HepG2 (cell line): ENCODE measurements around the gene HERC5. TPM values are rescaled to one million over a fixed set of nuclear protein-coding genes. Genes with fewer than 3 reads are reported as not detected.
A peak's percentile ranks its signal among the peaks of the same experiment; 100 is the strongest.

Experiments
- ATAC-seq: fragments of 200-7000 bp; cut with Tn5 transposase; 3 replicates; pipeline ENCODE4 v1.9.1; 2020; ENCODE audit warnings: mild to moderate bottlenecking, moderate library complexity
- BruUV-seq: library from RNA; stranded (reverse); fragments of 400-500 nt; replicated peaks from 2 replicates; lab custom pipeline; 2021; lab: Mats Ljungman, UMichigan
- CTCF ChIA-PET: fragments of 300-600 bp; formaldehyde crosslinking; extraction: SDS; loops from one replicate; lab custom pipeline; 2021; ENCODE audit warnings: low total read pairs, inconsistent platforms, low intra/inter-chr PET ratio; lab: Yijun Ruan, JAX
- POLR2A ChIA-PET: fragments of 350-600 bp; sonication (Branson Sonifier 250); formaldehyde crosslinking; loops from one replicate; lab custom pipeline; 2020; ENCODE audit warnings: antibody characterized with exemption, inconsistent platforms; lab: Yijun Ruan, JAX
- DNase-seq: peaks from one replicate; pipeline ENCODE4 v3.0.0-alpha.2; 2015; ENCODE audit warnings: low spot score
- FAIRE-seq: peaks from 3 replicates; lab custom pipeline; 2011; peaks lifted over from hg19 to GRCh38; lab: Jason Lieb, UNC
- H2AFZ ChIP-seq: one replicate; pipeline ENCODE4 v1.6.1; 2011; ENCODE audit warnings: low read length, inconsistent platforms
- H3K27ac ChIP-seq: fragments of 300-600 bp; 3 replicates; pipeline ENCODE4 v1.8.0; 2011; ENCODE audit warnings: mixed run types, mild to moderate bottlenecking, mixed read lengths, low read length, inconsistent platforms; ENCODE audit not compliant: insufficient read depth; ENCODE audit errors: extremely low read length
- H3K27me3 ChIP-seq, 2 experiments: fragments of 200-600 bp in 1 of 2; 2 replicates in 1 of 2; 3 replicates in 1 of 2; pipeline versions ENCODE4 v1.6.0 to v1.8.0; 2011; ENCODE audit warnings: low read length in 2 of 2, mild to moderate bottlenecking in 2 of 2, moderate library complexity in 2 of 2, inconsistent platforms in 1 of 2; ENCODE audit not compliant: insufficient read depth in 2 of 2, control insufficient read depth in 1 of 2
- H3K36me3 ChIP-seq, 2 experiments: fragments of 200-600 bp in 1 of 2; replicated peaks in 1 of 2; 2 replicates in 1 of 2; 3 replicates in 1 of 2; pipeline versions ENCODE4 v1.5.1 to v1.8.0; 2011; ENCODE audit warnings: low read length in 2 of 2, inconsistent platforms in 1 of 2; ENCODE audit not compliant: insufficient read depth in 2 of 2, control insufficient read depth in 1 of 2
- H3K4me1 ChIP-seq: 2 replicates; pipeline ENCODE4 v1.5.1; 2012; ENCODE audit warnings: low read length, inconsistent platforms; ENCODE audit not compliant: insufficient read depth
- H3K4me2 ChIP-seq: 2 replicates; pipeline ENCODE4 v1.6.0; 2011; ENCODE audit warnings: low read depth, low read length, inconsistent platforms
- H3K4me3 ChIP-seq, 3 experiments: fragments of 200-600 bp in 1 of 3; sonication (generic), shearing (Covaris generic) in 1 of 3; replicated peaks in 1 of 3; 2 replicates each; pipeline ENCODE4 v1.5.1; 2011 to 2016; ENCODE audit warnings: low read length in 3 of 3, inconsistent platforms in 2 of 3, low read depth in 2 of 3, mild to moderate bottlenecking in 2 of 3, control low read depth in 1 of 3, mixed read lengths in 1 of 3; ENCODE audit not compliant: insufficient read depth in 1 of 3
- H3K79me2 ChIP-seq: one replicate; pipeline ENCODE4 v1.6.1; 2011; ENCODE audit warnings: low read length, inconsistent platforms; ENCODE audit not compliant: insufficient read depth
- H3K9ac ChIP-seq: 2 replicates; pipeline ENCODE4 v1.6.0; 2011; ENCODE audit warnings: mild to moderate bottlenecking, low read depth, low read length, inconsistent platforms; ENCODE audit not compliant: insufficient read depth
- H3K9me3 ChIP-seq: 2 replicates; pipeline ENCODE4 v1.5.1; 2012; ENCODE audit warnings: mild to moderate bottlenecking, low read length
- H4K20me1 ChIP-seq: 2 replicates; pipeline ENCODE4 v1.6.0; 2011; ENCODE audit warnings: inconsistent platforms, mild to moderate bottlenecking, low read length, moderate library complexity; ENCODE audit not compliant: insufficient read depth
- ARID2 ChIP-seq: sonication (generic); formaldehyde crosslinking; IDR thresholded peaks from 2 replicates; pipeline ENCODE4 v1.8.1; 2022; ENCODE audit warnings: mild to moderate bottlenecking, missing genetic modification reagents, borderline replicate concordance
- ATF1 ChIP-seq: IDR thresholded peaks from 2 replicates; pipeline ENCODE4 v1.6.1; 2016; ENCODE audit warnings: mild to moderate bottlenecking, control low read depth
- BRD4 ChIP-seq: sonication (generic); formaldehyde crosslinking; IDR thresholded peaks from 2 replicates; pipeline ENCODE4 v1.4.0; 2020; ENCODE audit warnings: missing genetic modification reagents
- CEBPG ChIP-seq: IDR thresholded peaks from 2 replicates; pipeline ENCODE4 v1.6.1; 2016
- FIP1L1 ChIP-seq: fragments of 200-400 bp; formaldehyde crosslinking; IDR thresholded peaks from 2 replicates; pipeline ENCODE4 v1.6.1; 2018; ENCODE audit warnings: low read depth, mild to moderate bottlenecking, low read length, moderate library complexity, borderline replicate concordance; ENCODE audit not compliant: insufficient read depth
- MAZ ChIP-seq, 2 experiments: sonication (generic) in 1 of 2; formaldehyde crosslinking in 1 of 2; IDR thresholded peaks; 2 replicates each; pipeline versions ENCODE4 v1.5.0 to v1.6.1; 2012 to 2020; ENCODE audit warnings: low read depth in 2 of 2, mild to moderate bottlenecking in 2 of 2, borderline replicate concordance in 1 of 2, improper control_type of control experiment in 1 of 2, low read length in 1 of 2, missing genetic modification reagents in 1 of 2, moderate library complexity in 1 of 2
- NONO ChIP-seq, 2 experiments: fragments of 450-650 bp in 1 of 2; sonication (generic) in 1 of 2; formaldehyde crosslinking in 1 of 2; IDR thresholded peaks in 1 of 2; conservative IDR thresholded peaks in 1 of 2; 2 replicates each; pipeline versions ENCODE4 v1.6.1 to v1.8.0; 2017 to 2022; ENCODE audit warnings: mild to moderate bottlenecking in 1 of 2, missing genetic modification reagents in 1 of 2, moderate library complexity in 1 of 2
- SNRNP70 ChIP-seq: fragments of 200-400 bp; formaldehyde crosslinking; IDR thresholded peaks from 2 replicates; pipeline ENCODE4 v1.6.1; 2017; ENCODE audit warnings: mild to moderate bottlenecking, low read depth, low read length, moderate library complexity
- THYN1 ChIP-seq: sonication (generic); formaldehyde crosslinking; IDR thresholded peaks from 2 replicates; pipeline ENCODE4 v1.8.1; 2023; ENCODE audit warnings: low read depth, mild to moderate bottlenecking, moderate library complexity, missing genetic modification reagents, borderline replicate concordance
- U2AF2 ChIP-seq: fragments of 200-400 bp; formaldehyde crosslinking; IDR thresholded peaks from 2 replicates; pipeline ENCODE4 v1.6.1; 2017; ENCODE audit warnings: low read depth, mild to moderate bottlenecking, low read length
- ZFP36L1 ChIP-seq: sonication (generic); formaldehyde crosslinking; IDR thresholded peaks from 2 replicates; pipeline ENCODE4 v1.8.0; 2022; ENCODE audit warnings: mild to moderate bottlenecking, missing genetic modification reagents, moderate library complexity
- ZNF329 ChIP-seq: sonication (generic); formaldehyde crosslinking; IDR thresholded peaks from 2 replicates; pipeline ENCODE4 v1.9.0; 2021; ENCODE audit warnings: low read depth, mild to moderate bottlenecking, missing genetic modification reagents
- ZNF552 ChIP-seq: sonication (generic); formaldehyde crosslinking; IDR thresholded peaks from 2 replicates; pipeline ENCODE4 v1.9.0; 2022; ENCODE audit warnings: missing genetic modification reagents, mild to moderate bottlenecking, borderline replicate concordance
- ZNF614 ChIP-seq: IDR thresholded peaks from 2 replicates; pipeline ENCODE4 v1.6.1; 2018; ENCODE audit warnings: missing biosample characterization, missing genetic modification reagents, inconsistent platforms, borderline replicate concordance
- ZNF619 ChIP-seq: sonication (generic); formaldehyde crosslinking; IDR thresholded peaks from 2 replicates; pipeline ENCODE4 v1.4.0; 2020; ENCODE audit warnings: mild to moderate bottlenecking, missing genetic modification reagents
- ZNF75D ChIP-seq: sonication (generic); formaldehyde crosslinking; IDR thresholded peaks from 2 replicates; pipeline ENCODE4 v1.8.1; 2023; ENCODE audit warnings: missing genetic modification reagents, mild to moderate bottlenecking, borderline replicate concordance
- ZNF792 ChIP-seq: IDR thresholded peaks from 2 replicates; pipeline ENCODE4 v1.6.1; 2016
- ZSCAN9 ChIP-seq: IDR thresholded peaks from 2 replicates; pipeline ENCODE4 v1.6.1; 2016; ENCODE audit warnings: borderline replicate concordance
- ZUFSP ChIP-seq: sonication (generic); formaldehyde crosslinking; IDR thresholded peaks from 2 replicates; pipeline ENCODE4 v1.9.0; 2021; ENCODE audit warnings: missing genetic modification reagents, mild to moderate bottlenecking, borderline replicate concordance
- WGBS: methylation state at CpG from one replicate; pipeline ENCODE4 v1.1.6; 2017; ENCODE audit warnings: low lambda C conversion rate; 5-methylcytosine and 5-hydroxymethylcytosine counted together
- in situ Hi-C: cut with HindIII; loops from 2 replicates; pipeline ENCODE4 v1.10.0; 2017; ENCODE audit warnings: low pct_unique_long_range_greater_than_20kb; ENCODE audit not compliant: extremely low pct_ligation_motif_present
- intact Hi-C: fragments of 100-400 bp; cut with micrococcal nuclease; formaldehyde crosslinking; loops from one replicate; pipeline ENCODE4 v1.10.0; 2022; ENCODE audit not compliant: unreplicated experiment
- polyA plus RNA-seq, 8 experiments: library from polyadenylated mRNA; depleted of rRNA in 3 of 8; stranded (reverse) in 7 of 8; unstranded in 1 of 8; fragments of >200 nt; fragmentation: Illumina TruSeq in 4 of 8; extraction: Trizol in 4 of 8; gene quantifications; 2 replicates each; pipeline versions ENCODE4 v1.2.1 to v1.2.3, GENCODE V29; 2011 to 2016; ENCODE audit warnings: low read depth in 4 of 8, missing spikeins in 1 of 8, mixed read lengths in 1 of 8; ENCODE audit not compliant: insufficient read depth in 1 of 8
- total RNA-seq, 5 experiments: library from RNA; depleted of rRNA; stranded (reverse); fragments of >200 nt; fragmentation: Illumina TruSeq; extraction: Trizol; gene quantifications; 2 replicates each; pipeline ENCODE4 v1.2.3, GENCODE V29; 2016; ENCODE audit warnings: low read depth in 1 of 5
- TF ChIP-seq, protein P1 (sequence below): IDR thresholded peaks from 2 replicates; pipeline ENCODE4 v1.6.1; 2012; ENCODE audit warnings: inconsistent platforms
- TF ChIP-seq, protein P2 (sequence below): sonication (generic); formaldehyde crosslinking; IDR thresholded peaks from 2 replicates; pipeline ENCODE4 v1.4.0; 2020; ENCODE audit warnings: missing genetic modification reagents

HERC5 gene
- total and polyA plus RNA-seq, 2 of the 13 experiments (the other 11 are each of a cell fraction or from before 2014, with no cell fraction given) = 0.13 to 0.33 TPM

GRCh38 chr4:88522702-88523324, 65.9 kb downstream of the HERC5 start:
- H3K9ac ChIP-seq = peak overlapping the region; percentile 95
- under 1% methylated on average over 24 of the region's 28 CpGs for WGBS
- peak; percentile 19 for ATAC-seq
- H3K27me3 ChIP-seq = no peaks in the 10 kb centered on the region
- H3K79me2 ChIP-seq = peaks cover 20% of the 10 kb centered on the region
- peaks cover 23% of the 10 kb centered on the region for H3K4me1 ChIP-seq
- in situ Hi-C loops = no loop called here
- peaks cover 2 to 16% of the 10 kb centered on the region in 2 experiments; a peak in 3 of 5 replicates for H3K36me3 ChIP-seq
- H3K9me3 ChIP-seq = no peaks in the 10 kb centered on the region
- H3K27ac ChIP-seq = peak overlapping the region; percentile 94
- H2AFZ ChIP-seq = no peak overlapping the region
- H3K4me3 ChIP-seq = peak overlapping the region; percentile 95 to 98 (median 96)
- no TSS peak for BruUV-seq
- no peak for FAIRE-seq
- POLR2A ChIA-PET = interaction anchor here (1.0 to 1.8 kb wide), 4 partner anchors 15 to 239 kb away, joined by 3 to 9 read pairs (median 4); partner anchors contain the start of gene PPM1K
- CTCF ChIA-PET = no interaction called here
- H3K4me2 ChIP-seq = peak overlapping the region; percentile 72
- no peaks in the 10 kb centered on the region for H4K20me1 ChIP-seq
- DNase-seq = peak; percentile 9
- intact Hi-C loops = loop anchor here (1.0 to 5.0 kb wide), 4 partner anchors 70 to 589 kb away; partner anchors contain the start of genes PPM1K and TIGD2
- TF ChIP-seq BRD4 (no peak), ZNF614 (0 out of 2 replicates have a peak, but pooled peaks have one; percentile 1), NONO (IDR thresholded peaks at IDR 0.05) (no peak), NONO (CRISPR knock-in tag; conservative IDR thresholded peaks at IDR 0.05) (no peak), ZSCAN9 (no peak), ZNF792 (CRISPR knock-in tag) (no peak), THYN1 (CRISPR knock-in tag) (0 out of 2 replicates have a peak, but pooled peaks have one; percentile 64), MAZ (IDR thresholded peaks at IDR 0.05; ENCODE audit: borderline replicate concordance, low read depth, low read length) (no peak), MAZ (CRISPR knock-in tag; IDR thresholded peaks at IDR 0.05; ENCODE audit: low read depth) (no peak), ZNF75D (CRISPR knock-in tag) (0 out of 2 replicates have a peak, but pooled peaks have one; percentile 9), ZFP36L1 (no peak), CEBPG (CRISPR knock-in tag) (no peak), ZNF329 (CRISPR knock-in tag) (no peak), U2AF2 (no peak), ATF1 (CRISPR knock-in tag) (no peak), ZNF619 (no peak), ZUFSP (CRISPR knock-in tag) (no peak), FIP1L1 (no peak), SNRNP70 (no peak), ZNF552 (CRISPR knock-in tag) (no peak), ARID2 (0 out of 2 replicates have a peak, but pooled peaks have one; percentile 22)
- TF ChIP-seq, protein P1, sequence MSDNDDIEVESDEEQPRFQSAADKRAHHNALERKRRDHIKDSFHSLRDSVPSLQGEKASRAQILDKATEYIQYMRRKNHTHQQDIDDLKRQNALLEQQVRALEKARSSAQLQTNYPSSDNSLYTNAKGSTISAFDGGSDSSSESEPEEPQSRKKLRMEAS = no peak
- TF ChIP-seq, protein P2, sequence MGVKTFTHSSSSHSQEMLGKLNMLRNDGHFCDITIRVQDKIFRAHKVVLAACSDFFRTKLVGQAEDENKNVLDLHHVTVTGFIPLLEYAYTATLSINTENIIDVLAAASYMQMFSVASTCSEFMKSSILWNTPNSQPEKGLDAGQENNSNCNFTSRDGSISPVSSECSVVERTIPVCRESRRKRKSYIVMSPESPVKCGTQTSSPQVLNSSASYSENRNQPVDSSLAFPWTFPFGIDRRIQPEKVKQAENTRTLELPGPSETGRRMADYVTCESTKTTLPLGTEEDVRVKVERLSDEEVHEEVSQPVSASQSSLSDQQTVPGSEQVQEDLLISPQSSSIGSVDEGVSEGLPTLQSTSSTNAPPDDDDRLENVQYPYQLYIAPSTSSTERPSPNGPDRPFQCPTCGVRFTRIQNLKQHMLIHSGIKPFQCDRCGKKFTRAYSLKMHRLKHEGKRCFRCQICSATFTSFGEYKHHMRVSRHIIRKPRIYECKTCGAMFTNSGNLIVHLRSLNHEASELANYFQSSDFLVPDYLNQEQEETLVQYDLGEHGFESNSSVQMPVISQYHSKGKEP = no peak
